Activated CD8-positive, alpha-beta T cell treated with anti-CD3 and anti-CD28 coated beads for 36 hours (primary cell): ENCODE measurements around the gene NLGN1. TPM values are rescaled to one million over a fixed set of nuclear protein-coding genes. Genes with fewer than 3 reads are reported as not detected.

Experiments
- ATAC-seq: fragments of 200-7000 bp; cut with Tn5 transposase; one replicate; pipeline ENCODE4 v1.10.0; 2021; ENCODE audit warnings: mild to moderate bottlenecking, moderate library complexity
- CTCF ChIA-PET: fragments of 350-600 bp; sonication (Branson Sonifier 250); formaldehyde crosslinking; loops from one replicate; lab custom pipeline; 2021; ENCODE audit warnings: antibody characterized with exemption; lab: Charles Lee
- POLR2A ChIA-PET: fragments of 350-600 bp; sonication (Branson Sonifier 250); formaldehyde crosslinking; loops from one replicate; lab custom pipeline; 2021; ENCODE audit warnings: antibody characterized with exemption; lab: Charles Lee
- DNase-seq: peaks from one replicate; pipeline ENCODE4 v3.0.0-alpha.2; 2020
- H3K27ac Mint-ChIP-seq: one replicate; pipeline ENCODE4 v1.8.0; 2021; ENCODE audit warnings: mild to moderate bottlenecking, mixed read lengths
- H3K27me3 Mint-ChIP-seq: one replicate; pipeline ENCODE4 v1.8.0; 2021; ENCODE audit warnings: mixed read lengths
- H3K36me3 Mint-ChIP-seq: one replicate; pipeline ENCODE4 v1.8.0; 2021; ENCODE audit warnings: low read depth, mixed read lengths
- H3K4me1 Mint-ChIP-seq: one replicate; pipeline ENCODE4 v1.8.0; 2021; ENCODE audit warnings: low read depth, mixed read lengths
- H3K4me3 Mint-ChIP-seq: one replicate; pipeline ENCODE4 v1.8.0; 2021; ENCODE audit warnings: mild to moderate bottlenecking, moderate library complexity, mixed read lengths
- H3K9me3 Mint-ChIP-seq: one replicate; pipeline ENCODE4 v1.8.0; 2021; ENCODE audit warnings: mixed read lengths
- intact Hi-C: fragments of 100-400 bp; cut with micrococcal nuclease; formaldehyde crosslinking; loops from one replicate; pipeline ENCODE4 v1.10.0; 2022
- total RNA-seq, 2 experiments: library from RNA; stranded (reverse); gene quantifications; one replicate each; pipeline ENCODE4 v1.2.3, GENCODE V29; 2021
- TF ChIP-seq, protein P1 (sequence below): fragments of 200-600 bp; IDR thresholded peaks from one replicate; pipeline ENCODE4 v1.8.0; 2022; ENCODE audit warnings: antibody characterized with exemption, mild to moderate bottlenecking

NLGN1 gene
- total RNA-seq, 2 experiments from 2014 or later: not detected

GRCh38 chr3:173889596-173889995 is 492.1 kb downstream of the NLGN1 start:
- H3K27me3 Mint-ChIP-seq: no peaks in the 10 kb centered on the region
- H3K36me3 Mint-ChIP-seq: no peaks in the 10 kb centered on the region
- intact Hi-C loops: no loop called here
- ChIA-PET CTCF (no interaction called here), POLR2A (no interaction called here)
- H3K9me3 Mint-ChIP-seq: no peaks in the 10 kb centered on the region
- TF ChIP-seq, protein P1, sequence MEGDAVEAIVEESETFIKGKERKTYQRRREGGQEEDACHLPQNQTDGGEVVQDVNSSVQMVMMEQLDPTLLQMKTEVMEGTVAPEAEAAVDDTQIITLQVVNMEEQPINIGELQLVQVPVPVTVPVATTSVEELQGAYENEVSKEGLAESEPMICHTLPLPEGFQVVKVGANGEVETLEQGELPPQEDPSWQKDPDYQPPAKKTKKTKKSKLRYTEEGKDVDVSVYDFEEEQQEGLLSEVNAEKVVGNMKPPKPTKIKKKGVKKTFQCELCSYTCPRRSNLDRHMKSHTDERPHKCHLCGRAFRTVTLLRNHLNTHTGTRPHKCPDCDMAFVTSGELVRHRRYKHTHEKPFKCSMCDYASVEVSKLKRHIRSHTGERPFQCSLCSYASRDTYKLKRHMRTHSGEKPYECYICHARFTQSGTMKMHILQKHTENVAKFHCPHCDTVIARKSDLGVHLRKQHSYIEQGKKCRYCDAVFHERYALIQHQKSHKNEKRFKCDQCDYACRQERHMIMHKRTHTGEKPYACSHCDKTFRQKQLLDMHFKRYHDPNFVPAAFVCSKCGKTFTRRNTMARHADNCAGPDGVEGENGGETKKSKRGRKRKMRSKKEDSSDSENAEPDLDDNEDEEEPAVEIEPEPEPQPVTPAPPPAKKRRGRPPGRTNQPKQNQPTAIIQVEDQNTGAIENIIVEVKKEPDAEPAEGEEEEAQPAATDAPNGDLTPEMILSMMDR: no peak
- DNase-seq: no peak
- no peak for ATAC-seq
- no peaks in the 10 kb centered on the region for H3K4me1 Mint-ChIP-seq
- no peak overlapping the region for H3K4me3 Mint-ChIP-seq
- no peak overlapping the region for H3K27ac Mint-ChIP-seq

GRCh38 chr3:173890091-173890490 is 492.5 kb downstream of the NLGN1 start:
- H3K4me3 Mint-ChIP-seq: no peak overlapping the region
- POLR2A ChIA-PET: no interaction called here
- TF ChIP-seq, protein P1: no peak
- H3K27me3 Mint-ChIP-seq: no peaks in the 10 kb centered on the region
- H3K27ac Mint-ChIP-seq: no peak overlapping the region
- no peaks in the 10 kb centered on the region for H3K4me1 Mint-ChIP-seq
- ATAC-seq (no peak), DNase-seq (no peak)
- no peaks in the 10 kb centered on the region for H3K36me3 Mint-ChIP-seq
- CTCF ChIA-PET: no interaction called here
- intact Hi-C loops: no loop called here
- H3K9me3 Mint-ChIP-seq: no peaks in the 10 kb centered on the region

DNA sequence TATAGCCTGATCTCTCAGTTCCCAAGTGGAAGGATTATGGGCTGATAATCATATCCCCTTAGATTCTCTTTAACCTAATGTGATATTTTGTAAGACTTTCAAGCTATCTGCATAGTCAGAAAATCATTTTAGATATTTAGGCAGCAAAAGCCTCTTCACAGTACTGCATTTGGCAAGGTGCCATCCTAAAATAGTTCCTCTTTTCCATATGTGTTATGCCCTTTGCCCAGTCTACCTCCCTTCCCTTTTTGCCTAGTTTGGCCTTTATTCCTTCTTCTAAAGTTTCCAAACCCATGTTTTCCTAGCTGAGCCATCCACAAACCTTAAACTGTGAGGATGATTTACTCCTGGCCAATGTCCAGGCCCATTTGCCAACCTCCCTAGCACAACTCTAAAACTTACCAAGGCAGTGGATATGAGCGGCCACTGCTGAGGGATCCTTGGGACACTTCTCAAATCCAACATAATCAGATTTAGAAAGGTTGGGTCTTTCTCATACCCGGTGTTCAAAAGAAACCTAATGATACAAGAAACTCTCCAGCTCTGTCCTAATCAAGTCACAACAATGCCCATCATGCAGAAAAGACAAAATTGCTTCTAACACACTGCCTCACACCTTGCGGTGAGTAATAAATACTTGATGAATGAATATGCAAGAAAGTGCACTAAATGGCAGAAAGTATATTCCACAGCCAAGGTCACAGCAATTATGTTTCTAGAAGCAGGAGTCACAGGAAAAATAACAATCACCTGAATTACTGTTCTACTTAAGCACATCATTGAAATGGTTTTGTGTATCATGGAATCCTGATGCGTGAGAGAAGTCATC is 493.9 kb downstream of the NLGN1 start:
- H3K27ac Mint-ChIP-seq: no peak overlapping the region
- ATAC-seq (no peak), DNase-seq (no peak)
- H3K36me3 Mint-ChIP-seq: no peaks in the 10 kb centered on the region
- intact Hi-C loops: no loop called here
- ChIA-PET CTCF (no interaction called here), POLR2A (interaction anchor here (0.6 kb wide), 1 partner anchor 86 kb away, joined by 3 read pairs; no protein-coding TSS in a partner anchor)
- H3K4me3 Mint-ChIP-seq: no peak overlapping the region
- no peaks in the 10 kb centered on the region for H3K27me3 Mint-ChIP-seq
- H3K9me3 Mint-ChIP-seq: no peaks in the 10 kb centered on the region
- TF ChIP-seq, protein P1: no peak
- no peaks in the 10 kb centered on the region for H3K4me1 Mint-ChIP-seq

DNA sequence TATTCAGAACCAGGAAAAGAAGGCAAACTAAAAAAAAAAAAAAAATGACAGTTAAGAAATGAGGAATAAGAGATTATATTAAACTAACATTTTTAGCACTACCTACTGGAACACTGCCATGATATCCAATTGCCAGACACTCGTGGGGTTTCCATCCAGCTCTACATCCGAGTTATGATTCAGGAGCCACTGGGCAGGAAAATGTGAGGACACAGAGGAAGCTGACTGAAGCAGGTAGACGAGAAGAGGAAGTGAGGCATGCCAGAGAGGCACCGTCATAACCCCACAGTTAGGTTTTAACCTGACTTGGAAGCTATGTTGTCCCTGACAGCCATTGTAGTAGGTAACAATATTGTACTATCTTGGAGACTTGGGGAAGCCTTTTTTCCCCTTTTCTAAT is 495.0 kb downstream of the NLGN1 start:
- intact Hi-C loops: no loop called here
- POLR2A ChIA-PET: no interaction called here
- no peak for DNase-seq

DNA sequence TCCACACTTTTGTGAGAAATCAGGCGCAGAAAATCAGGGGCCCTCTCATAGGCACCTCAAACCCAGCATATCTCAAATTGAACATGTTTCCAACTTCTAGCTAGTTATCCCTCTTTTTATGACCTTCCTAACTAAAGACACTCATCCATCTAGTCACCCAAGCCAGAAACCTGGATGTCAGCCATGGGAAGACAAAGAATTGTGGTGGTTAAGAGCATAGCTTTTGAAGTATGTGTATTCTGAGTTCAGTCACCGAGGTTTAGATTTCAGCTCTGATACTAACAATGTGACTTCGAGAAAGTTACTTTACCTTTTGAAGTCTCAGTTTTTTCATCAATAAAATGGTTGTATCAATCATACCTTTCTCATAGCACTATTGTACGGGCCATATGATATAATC is 495.5 kb downstream of the NLGN1 start:
- CTCF ChIA-PET: no interaction called here
- ATAC-seq: no peak
- intact Hi-C loops: no loop called here
- Mint-ChIP-seq H3K36me3 (no peaks in the 10 kb centered on the region), H3K4me1 (no peaks in the 10 kb centered on the region), H3K4me3 (no peak overlapping the region), H3K9me3 (peaks cover 3% of the 10 kb centered on the region), H3K27me3 (no peaks in the 10 kb centered on the region), H3K27ac (no peak overlapping the region)
- no peak for DNase-seq
- TF ChIP-seq, protein P1: no peak
- POLR2A ChIA-PET: no interaction called here

More for the DNA sequence above, 495.0 kb downstream of the NLGN1 start:
- Mint-ChIP-seq H3K27me3 (no peaks in the 10 kb centered on the region), H3K9me3 (peaks cover 3% of the 10 kb centered on the region), H3K36me3 (no peaks in the 10 kb centered on the region), H3K4me1 (no peaks in the 10 kb centered on the region), H3K27ac (no peak overlapping the region), H3K4me3 (no peak overlapping the region)
- CTCF ChIA-PET: no interaction called here
- ATAC-seq: no peak
- TF ChIP-seq, protein P1: no peak
